IMR-90 (cell line): ENCODE results near the gene ZNF514. TPM values are rescaled to one million over a fixed set of nuclear protein-coding genes. Genes with fewer than 3 reads are reported as not detected.
"Not testable (repeated sequence)": the region's sequence is repeated elsewhere in the genome, so short reads cannot be mapped to it uniquely, and the experiment has no call there.

Experiments used
- ATAC-seq: fragments of 200-7000 bp; cut with Tn5 transposase; 2 replicates; pipeline ENCODE4 v1.9.1; 2020; ENCODE audit warnings: low read depth, mild to moderate bottlenecking, moderate library complexity
- BruUV-seq: library from RNA; stranded (reverse); fragments of 400-500 nt; replicated peaks from 2 replicates; lab custom pipeline; 2021; lab: Mats Ljungman, UMichigan
- CTCF ChIA-PET: fragments of 300-600 bp; formaldehyde crosslinking; extraction: SDS; loops from one replicate; lab custom pipeline; 2021; ENCODE audit warnings: antibody characterized with exemption; lab: Yijun Ruan, JAX
- POLR2A ChIA-PET: fragments of 300-600 bp; sonication (Branson Sonifier 250); formaldehyde crosslinking; loops from one replicate; lab custom pipeline; 2022; ENCODE audit warnings: antibody characterized with exemption; ENCODE audit not compliant: unreplicated experiment; lab: Charles Lee
- DNase-seq: peaks from one replicate; pipeline ENCODE4 v3.0.0; 2013
- H2AFZ ChIP-seq: replicated peaks from 2 replicates; pipeline ENCODE3; 2013; ENCODE audit warnings: low read length, mild to moderate bottlenecking; ENCODE audit not compliant: poor library complexity
- H2AK5ac ChIP-seq: 2 replicates; pipeline ENCODE4 v1.6.1; 2013; ENCODE audit warnings: low read depth, low read length, inconsistent platforms
- H2AK9ac ChIP-seq: replicated peaks from 2 replicates; pipeline ENCODE3; 2013; ENCODE audit warnings: mild to moderate bottlenecking, low read depth, low read length, moderate library complexity; ENCODE audit not compliant: poor library complexity
- H2BK120ac ChIP-seq: 2 replicates; pipeline ENCODE4 v1.6.1; 2013; ENCODE audit warnings: low read depth, low read length, inconsistent platforms
- H2BK15ac ChIP-seq: 3 replicates; pipeline ENCODE4 v1.6.1; 2013; ENCODE audit warnings: low read depth, low read length, inconsistent platforms
- H2BK20ac ChIP-seq: 2 replicates; pipeline ENCODE4 v1.6.1; 2013; ENCODE audit warnings: low read depth, mild to moderate bottlenecking, inconsistent platforms, low read length, moderate library complexity
- H2BK5ac ChIP-seq: 2 replicates; pipeline ENCODE4 v1.6.1; 2013; ENCODE audit warnings: mild to moderate bottlenecking, low read depth, low read length, inconsistent platforms; ENCODE audit not compliant: poor library complexity, severe bottlenecking
- H3K14ac ChIP-seq: replicated peaks from 2 replicates; pipeline ENCODE4 v1.6.1; 2013; ENCODE audit warnings: low read depth, low read length, inconsistent platforms
- H3K18ac ChIP-seq: 2 replicates; pipeline ENCODE4 v1.6.1; 2013; ENCODE audit warnings: low read depth, low read length, control low read depth
- H3K23ac ChIP-seq: 2 replicates; pipeline ENCODE4 v1.6.1; 2013; ENCODE audit warnings: low read depth, low read length, inconsistent platforms
- H3K27ac ChIP-seq: 2 replicates; pipeline ENCODE4 v1.5.1; 2013; ENCODE audit warnings: mild to moderate bottlenecking, control low read depth, low read length; ENCODE audit not compliant: insufficient read depth
- H3K27me3 ChIP-seq: 2 replicates; pipeline ENCODE4 v1.6.1; 2013; ENCODE audit warnings: low read length; ENCODE audit not compliant: control insufficient read depth, insufficient read depth
- H3K36me3 ChIP-seq: 2 replicates; pipeline ENCODE4 v1.6.1; 2013; ENCODE audit warnings: low read length, mixed read lengths; ENCODE audit not compliant: control insufficient read depth, insufficient read depth
- H3K4ac ChIP-seq: 2 replicates; pipeline ENCODE4 v1.6.1; 2013; ENCODE audit warnings: low read depth, low read length, inconsistent platforms
- H3K4me1 ChIP-seq: 2 replicates; pipeline ENCODE4 v1.6.1; 2013; ENCODE audit warnings: low read length, mixed read lengths; ENCODE audit not compliant: control insufficient read depth, insufficient read depth
- H3K4me2 ChIP-seq: 2 replicates; pipeline ENCODE4 v1.6.1; 2013; ENCODE audit warnings: low read depth, mild to moderate bottlenecking, control low read depth, low read length, moderate library complexity
- H3K4me3 ChIP-seq: 2 replicates; pipeline ENCODE4 v1.5.1; 2013; ENCODE audit warnings: low read depth, mild to moderate bottlenecking, control low read depth, low read length, moderate library complexity; ENCODE audit not compliant: insufficient read depth
- H3K56ac ChIP-seq: 2 replicates; pipeline ENCODE4 v1.6.1; 2013; ENCODE audit warnings: low read length, inconsistent platforms; ENCODE audit not compliant: insufficient read depth; ENCODE audit errors: extremely low read depth
- H3K79me1 ChIP-seq, 2 experiments: 2 replicates each; pipeline ENCODE4 v1.6.1; 2013; ENCODE audit warnings: low read length in 2 of 2, inconsistent platforms in 1 of 2, low read depth in 1 of 2
- H3K9ac ChIP-seq: 2 replicates; pipeline ENCODE4 v1.6.1; 2013; ENCODE audit warnings: low read depth, low read length, control low read depth
- H3K9me1 ChIP-seq: 2 replicates; pipeline ENCODE4 v1.6.1; 2013; ENCODE audit warnings: low read length, inconsistent platforms; ENCODE audit not compliant: insufficient read depth
- H3K9me3 ChIP-seq: 2 replicates; pipeline ENCODE4 v1.6.1; 2013; ENCODE audit warnings: low read length; ENCODE audit not compliant: control insufficient read depth, insufficient read depth
- H4K20me1 ChIP-seq: 2 replicates; pipeline ENCODE4 v1.6.1; 2013; ENCODE audit warnings: low read length, inconsistent platforms; ENCODE audit not compliant: insufficient read depth
- H4K5ac ChIP-seq: 2 replicates; pipeline ENCODE4 v1.6.1; 2013; ENCODE audit warnings: mild to moderate bottlenecking, low read depth, low read length, control low read depth
- H4K8ac ChIP-seq, 2 experiments: 2 replicates each; pipeline ENCODE4 v1.6.1; 2013; ENCODE audit warnings: low read depth in 2 of 2, low read length in 2 of 2, control low read depth in 1 of 2, inconsistent platforms in 1 of 2
- H4K91ac ChIP-seq: 2 replicates; pipeline ENCODE4 v1.6.1; 2013; ENCODE audit warnings: low read depth, low read length, inconsistent platforms; ENCODE audit not compliant: insufficient read depth
- CTCF ChIP-seq: conservative IDR thresholded peaks from 2 replicates; pipeline ENCODE4 v1.5.1; 2012; ENCODE audit warnings: mild to moderate bottlenecking, low read depth, low read length, improper control_type of control experiment
- RAD21 ChIP-seq: IDR thresholded peaks from 2 replicates; pipeline ENCODE4 v1.6.1; 2012; ENCODE audit warnings: low read length, improper control_type of control experiment
- SMC3 ChIP-seq: fragments of 150-350 bp; IDR thresholded peaks from 2 replicates; pipeline ENCODE4 v1.6.1; 2016; ENCODE audit warnings: low read depth, mild to moderate bottlenecking, antibody characterized with exemption, low read length, moderate library complexity
- WGBS, 2 experiments: methylation state at CpG; one replicate each; pipeline versions ENCODE4 v1.1.5 to v1.1.7; 2013; ENCODE audit warnings: missing lambda C conversion rate in 2 of 2; ENCODE audit not compliant: insufficient read length in 1 of 2; ENCODE audit errors: extremely low coverage in 2 of 2; 5-methylcytosine and 5-hydroxymethylcytosine counted together
- dilution Hi-C: fragments of 300-500 bp; cut with HindIII; formaldehyde crosslinking; loops from one replicate; pipeline ENCODE4 v1.14.3; 2018; ENCODE audit warnings: low sequenced_read_pairs; ENCODE audit not compliant: unreplicated experiment
- in situ Hi-C: fragments of 300-500 bp; cut with MboI; formaldehyde crosslinking; loops from 3 replicates; pipeline ENCODE4 v1.14.3; 2019; ENCODE audit warnings: low sequenced_read_pairs, inconsistent platforms, mixed read lengths
- intact Hi-C: fragments of 100-400 bp; cut with micrococcal nuclease; formaldehyde crosslinking; loops from 2 replicates; pipeline ENCODE4 v1.10.0; 2022
- polyA plus RNA-seq, 3 experiments: library from polyadenylated mRNA; depleted of rRNA; stranded (reverse); fragments of >200 nt; gene quantifications; 2 replicates each; pipeline ENCODE4 v1.2.3, GENCODE V29; 2012; ENCODE audit warnings: low replicate concordance in 1 of 3
- total RNA-seq: library from RNA; depleted of rRNA; stranded (reverse); fragments of >200 nt; gene quantifications from 2 replicates; pipeline ENCODE4 v1.2.3, GENCODE V29; 2012

The ZNF514 gene
- total and polyA plus RNA-seq, 2 of the 4 experiments (the other 2 are of a cell fraction) = 5.3 to 6.5 TPM

DNA sequence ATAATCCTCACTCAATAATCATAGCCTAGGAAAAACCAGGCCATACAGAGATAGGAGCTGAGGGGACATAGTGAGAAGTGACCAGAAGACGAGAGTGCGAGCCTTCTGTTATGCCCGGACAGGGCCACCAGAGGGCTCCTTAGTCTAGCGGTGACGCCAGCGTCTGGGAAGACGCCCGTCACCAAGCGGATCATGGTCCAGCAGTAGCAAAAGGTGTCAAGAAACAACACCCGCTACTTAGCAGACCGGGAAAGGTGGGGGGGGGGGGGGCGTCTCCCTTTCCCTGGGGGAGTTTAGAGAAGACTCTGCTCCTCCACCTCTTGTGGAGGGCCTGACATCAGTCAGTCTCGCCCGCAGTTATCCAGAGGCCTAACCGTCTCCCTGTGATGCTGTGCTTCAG lies 33.3 kb upstream of the ZNF514 start:
- H3K9ac ChIP-seq, BruUV-seq, H4K5ac ChIP-seq, H2AK9ac ChIP-seq, DNase-seq, H3K23ac ChIP-seq, H2BK120ac ChIP-seq, H2AK5ac ChIP-seq, H3K4ac ChIP-seq, H2BK15ac ChIP-seq, H4K91ac ChIP-seq, H3K27ac ChIP-seq, H3K9me1 ChIP-seq, H3K18ac ChIP-seq, CTCF ChIA-PET, dilution Hi-C loops, H2BK20ac ChIP-seq, H2AFZ ChIP-seq, H2BK5ac ChIP-seq, POLR2A ChIA-PET, H3K27me3 ChIP-seq, H4K20me1 ChIP-seq, H4K8ac ChIP-seq, H3K9me3 ChIP-seq, H3K4me1 ChIP-seq, H3K79me1 ChIP-seq, in situ Hi-C loops, H3K14ac ChIP-seq, H3K56ac ChIP-seq, H3K4me3 ChIP-seq, H3K4me2 ChIP-seq, H3K36me3 ChIP-seq, ATAC-seq: not testable (repeated sequence)
- peak; percentile 28 for TF ChIP-seq SMC3
- peak; percentile 47 for TF ChIP-seq RAD21
- TF ChIP-seq CTCF = peak; percentile 49
- intact Hi-C loops = loop anchor here (2.0 kb wide), 1 partner anchor 122 kb away; no protein-coding TSS in a partner anchor
- WGBS, 2 experiments = no CpG with 5 or more reads among the region's 15 CpGs
